CD14-positive monocyte (primary cell): ENCODE results near the gene CHAMP1. TPM values are rescaled to one million over a fixed set of nuclear protein-coding genes. Genes with fewer than 3 reads are reported as not detected.

Experiments used
- DNase-seq, 3 donors: peaks; one replicate each; pipeline ENCODE4 v3.0.0-alpha.2; 2011 to 2022
- H2AFZ ChIP-seq: 2 replicates; pipeline ENCODE4 v1.6.0; 2012; ENCODE audit warnings: mild to moderate bottlenecking, low read depth, low read length, inconsistent platforms; ENCODE audit not compliant: insufficient read depth, poor library complexity, severe bottlenecking
- H3K27ac ChIP-seq, 2 donors: 1 replicate in 1 of 2; 2 replicates in 1 of 2; pipeline ENCODE4 v1.5.1; 2012 to 2013; ENCODE audit warnings: low read length in 2 of 2, control low read depth in 1 of 2, inconsistent platforms in 1 of 2, low read depth in 1 of 2, mild to moderate bottlenecking in 1 of 2
- H3K27me3 ChIP-seq, 2 donors: one replicate each; pipeline versions ENCODE4 v1.6.0 to v1.6.1; 2011 to 2013; ENCODE audit warnings: low read length in 2 of 2; ENCODE audit not compliant: control insufficient read depth in 2 of 2, insufficient read depth in 2 of 2
- H3K36me3 ChIP-seq, 2 donors: replicated peaks in 1 of 2; 1 replicate in 1 of 2; 2 replicates in 1 of 2; pipeline versions ENCODE4 v1.5.1 to v1.6.1; 2012 to 2013; ENCODE audit warnings: low read length in 2 of 2, control low read depth in 1 of 2, inconsistent platforms in 1 of 2, mild to moderate bottlenecking in 1 of 2; ENCODE audit not compliant: insufficient read depth in 2 of 2, control insufficient read depth in 1 of 2
- H3K4me1 ChIP-seq, 2 donors: 1 replicate in 1 of 2; 2 replicates in 1 of 2; pipeline versions ENCODE4 v1.5.1 to v1.6.1; 2012 to 2013; ENCODE audit warnings: low read length in 2 of 2, control low read depth in 1 of 2, inconsistent platforms in 1 of 2, mild to moderate bottlenecking in 1 of 2, moderate library complexity in 1 of 2; ENCODE audit not compliant: insufficient read depth in 2 of 2, control insufficient read depth in 1 of 2
- H3K4me2 ChIP-seq: replicated peaks from 2 replicates; pipeline ENCODE3; 2012; ENCODE audit warnings: low read length, moderate library complexity, mild to moderate bottlenecking; ENCODE audit not compliant: poor library complexity, severe bottlenecking; ENCODE audit errors: extremely low read depth
- H3K4me3 ChIP-seq, 3 experiments: fragments of 200-600 bp in 1 of 3; sonication (generic) in 1 of 3; replicated peaks in 1 of 3; 1 replicate in 2 of 3; 2 replicates in 1 of 3; pipeline ENCODE4 v1.5.1; 2011 to 2013; ENCODE audit warnings: low read length in 3 of 3, mild to moderate bottlenecking in 3 of 3, control low read depth in 2 of 3, low read depth in 2 of 3, inconsistent platforms in 1 of 3, moderate library complexity in 1 of 3
- H3K79me2 ChIP-seq: 2 replicates; pipeline ENCODE4 v1.6.0; 2012; ENCODE audit warnings: mild to moderate bottlenecking, control low read depth, inconsistent platforms, low read length, moderate library complexity; ENCODE audit not compliant: insufficient read depth
- H3K9ac ChIP-seq: 2 replicates; pipeline ENCODE4 v1.6.0; 2017; ENCODE audit warnings: low read length, mild to moderate bottlenecking; ENCODE audit not compliant: insufficient read depth, poor library complexity, severe bottlenecking
- H3K9me3 ChIP-seq, 2 donors: replicated peaks in 1 of 2; 1 replicate in 1 of 2; 2 replicates in 1 of 2; pipeline versions ENCODE4 v1.5.1 to v1.6.1; 2012 to 2013; ENCODE audit warnings: low read length in 2 of 2, control low read depth in 1 of 2; ENCODE audit not compliant: control insufficient read depth in 1 of 2, insufficient read depth in 1 of 2
- H4K20me1 ChIP-seq: 2 replicates; pipeline ENCODE4 v1.6.0; 2012; ENCODE audit warnings: mild to moderate bottlenecking, low read length, control low read depth, moderate library complexity; ENCODE audit not compliant: insufficient read depth
- H3K27ac Mint-ChIP-seq, 7 donors: one replicate each; pipeline ENCODE4 v1.8.0; 2020; ENCODE audit warnings: mild to moderate bottlenecking in 7 of 7, mixed read lengths in 7 of 7, moderate library complexity in 6 of 7, inconsistent platforms in 2 of 7
- H3K27me3 Mint-ChIP-seq, 3 donors: one replicate each; pipeline ENCODE4 v1.8.0; 2021 to 2022; ENCODE audit warnings: low read depth in 3 of 3, mild to moderate bottlenecking in 3 of 3, mixed read lengths in 3 of 3, moderate library complexity in 3 of 3, inconsistent platforms in 1 of 3
- H3K36me3 Mint-ChIP-seq, 2 donors: one replicate each; pipeline ENCODE4 v1.8.0; 2020; ENCODE audit warnings: mixed read lengths in 2 of 2, inconsistent platforms in 1 of 2, mild to moderate bottlenecking in 1 of 2
- H3K4me1 Mint-ChIP-seq: one replicate; pipeline ENCODE4 v1.8.0; 2020; ENCODE audit warnings: mild to moderate bottlenecking, mixed read lengths
- H3K4me3 Mint-ChIP-seq, 2 donors: one replicate each; pipeline ENCODE4 v1.8.0; 2020; ENCODE audit warnings: mild to moderate bottlenecking in 2 of 2, mixed read lengths in 2 of 2, moderate library complexity in 1 of 2
- H3K9me3 Mint-ChIP-seq, 7 donors: one replicate each; pipeline ENCODE4 v1.8.0; 2020 to 2022; ENCODE audit warnings: mixed read lengths in 7 of 7, mild to moderate bottlenecking in 6 of 7, moderate library complexity in 6 of 7, inconsistent platforms in 2 of 7
- CTCF ChIP-seq: fragments of 200-600 bp; IDR thresholded peaks from one replicate; pipeline ENCODE4 v1.8.0; 2022; ENCODE audit warnings: antibody characterized with exemption, mild to moderate bottlenecking
- WGBS: methylation state at CpG from one replicate; pipeline ENCODE4 v1.1.5; 2013; ENCODE audit warnings: missing lambda C conversion rate; ENCODE audit not compliant: insufficient coverage; 5-methylcytosine and 5-hydroxymethylcytosine counted together
- intact Hi-C, 2 donors: fragments of 100-400 bp; cut with micrococcal nuclease; formaldehyde crosslinking; loops; one replicate each; pipeline versions ENCODE4 v1.15.0 to v1.15.1; 2023
- polyA plus RNA-seq, 3 donors: library from polyadenylated mRNA; depleted of rRNA in 1 of 3; unstranded in 2 of 3; stranded (reverse) in 1 of 3; fragments of 300-500 nt in 2 of 3; fragments of >200 nt in 1 of 3; fragmentation: Illumina TruSeq in 2 of 3; gene quantifications; 1 replicate in 2 of 3; 2 replicates in 1 of 3; pipeline ENCODE4 v1.2.3, GENCODE V29; 2012 to 2021

CHAMP1 gene
- polyA plus RNA-seq, 3 donors: 8.9 to 12.9 (median 9.2) TPM

- H2AFZ ChIP-seq: peak within 1 kb of the TSS; percentile 91
- H3K4me1 Mint-ChIP-seq: peaks cover 26% of the 10 kb centered on the region
- peaks cover 14 to 19% of the 10 kb centered on the region in 2 donors for H3K4me1 ChIP-seq
- H3K36me3 ChIP-seq: peaks cover 13 to 37% of the 10 kb centered on the region in 2 donors
- peak within 1 kb of the TSS; percentile 86 to 96 (median 93) for H3K27ac Mint-ChIP-seq
- no peak for TF ChIP-seq CTCF
- H3K9me3 Mint-ChIP-seq: no peaks in the 10 kb centered on the region
- peaks cover 38% of the 10 kb centered on the region for H3K79me2 ChIP-seq
- H3K9me3 ChIP-seq: no peaks in the 10 kb centered on the region
- peak; percentile 83 to 92 (median 92) for DNase-seq
- peak within 1 kb of the TSS; percentile 85 for H3K9ac ChIP-seq
- intact Hi-C loops: no loop called here
- H3K27me3 Mint-ChIP-seq: peaks cover 0 to 3% (median 2%) of the 10 kb centered on the region in 3 donors
- peak within 1 kb of the TSS; percentile 86 to 93 for H3K4me3 Mint-ChIP-seq
- under 1% methylated on average over 60 of the region's 89 CpGs for WGBS
- peak within 1 kb of the TSS; percentile 84 to 90 (median 89) for H3K4me3 ChIP-seq
- H3K27ac ChIP-seq: peak within 1 kb of the TSS; percentile 87 to 90
- H3K4me2 ChIP-seq: peak within 1 kb of the TSS; percentile 97
- peaks cover 26 to 42% of the 10 kb centered on the region in 2 donors for H3K36me3 Mint-ChIP-seq
- peaks cover 18% of the 10 kb centered on the region for H4K20me1 ChIP-seq
- no peaks in the 10 kb centered on the region for H3K27me3 ChIP-seq
Observed at GRCh38 chr13:114281351-114282040, 32.8 kb upstream of the CHAMP1 start, which contains the start of gene UPF3A. UPF3A (plus strand) TSS chr13:114281601; CDS start chr13:114281640, 39 bp downstream.

DNA sequence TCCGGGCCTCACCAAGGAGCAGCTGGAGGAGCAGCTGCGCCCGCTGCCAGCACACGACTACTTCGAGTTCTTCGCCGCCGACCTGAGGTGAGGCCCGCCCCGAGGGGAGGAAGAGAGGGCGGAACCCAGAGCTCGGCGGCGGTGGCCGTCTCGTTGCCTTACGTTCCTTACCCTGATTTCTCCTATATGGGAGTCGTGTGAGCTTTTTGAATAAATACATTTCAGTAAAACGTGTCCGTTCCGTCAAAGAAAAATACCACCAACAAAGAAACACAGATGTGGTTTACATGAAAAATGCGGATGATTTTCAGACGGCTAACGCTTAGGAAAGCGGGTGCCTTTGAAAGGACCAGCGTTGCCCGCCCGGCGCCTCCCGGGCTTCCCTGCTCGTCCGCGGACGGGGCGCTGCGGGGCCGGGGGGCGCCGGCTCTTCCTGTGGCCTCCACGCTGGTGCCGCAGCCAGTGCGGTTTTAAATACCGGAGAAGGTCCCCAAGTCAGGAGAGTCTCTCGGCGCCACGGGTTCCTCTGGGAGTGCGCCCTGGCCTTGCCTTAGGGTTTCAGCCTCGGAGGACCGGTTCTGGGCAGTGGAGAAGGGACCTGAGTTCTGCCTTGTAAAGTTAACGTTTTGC, 32.1 kb upstream of the CHAMP1 start:
- peaks cover 39% of the 10 kb centered on the region for H3K79me2 ChIP-seq
- peak overlapping the region; percentile 85 for H3K9ac ChIP-seq
- H2AFZ ChIP-seq: peak overlapping the region; percentile 91
- Mint-ChIP-seq H3K9me3 (no peaks in the 10 kb centered on the region), H3K27ac (peak overlapping the region; percentile 82 to 90 (median 86)), H3K4me3 (peak overlapping the region; percentile 85 to 93), H3K27me3 (peaks cover 0 to 3% (median 2%) of the 10 kb centered on the region in 3 donors), H3K36me3 (peaks cover 33 to 44% of the 10 kb centered on the region in 2 donors), H3K4me1 (peaks cover 26% of the 10 kb centered on the region)
- intact Hi-C loops: no loop called here
- H3K27ac ChIP-seq: peak overlapping the region; percentile 52 to 84
- peaks cover 20 to 40% of the 10 kb centered on the region in 2 donors for H3K36me3 ChIP-seq
- peak; percentile 47 to 64 (median 54) for DNase-seq
- TF ChIP-seq CTCF: no peak
- peak overlapping the region; percentile 97 for H3K4me2 ChIP-seq
- no peaks in the 10 kb centered on the region for H3K9me3 ChIP-seq
- under 1% methylated on average over 28 of the region's 50 CpGs for WGBS
- H3K4me3 ChIP-seq: peak overlapping the region; percentile 84 to 90 (median 89)
- peaks cover 18% of the 10 kb centered on the region for H4K20me1 ChIP-seq
- H3K27me3 ChIP-seq: no peaks in the 10 kb centered on the region
- H3K4me1 ChIP-seq: peaks cover 14 to 19% of the 10 kb centered on the region in 2 donors
